GM10266 (cell line): Measurements from ENCODE around the gene TTLL9.

Experiments used
- DNase-seq: peaks from one replicate; pipeline ENCODE4 v3.0.0; 2012; ENCODE audit errors: extremely low spot score
- TF ChIP-seq, protein P1 (sequence below): IDR thresholded peaks from 2 replicates; pipeline ENCODE4 v1.5.1; 2012; ENCODE audit warnings: mild to moderate bottlenecking, low read depth; ENCODE audit not compliant: control insufficient read depth, insufficient read depth; ENCODE audit errors: missing control alignments

TTLL9 gene

DNA sequence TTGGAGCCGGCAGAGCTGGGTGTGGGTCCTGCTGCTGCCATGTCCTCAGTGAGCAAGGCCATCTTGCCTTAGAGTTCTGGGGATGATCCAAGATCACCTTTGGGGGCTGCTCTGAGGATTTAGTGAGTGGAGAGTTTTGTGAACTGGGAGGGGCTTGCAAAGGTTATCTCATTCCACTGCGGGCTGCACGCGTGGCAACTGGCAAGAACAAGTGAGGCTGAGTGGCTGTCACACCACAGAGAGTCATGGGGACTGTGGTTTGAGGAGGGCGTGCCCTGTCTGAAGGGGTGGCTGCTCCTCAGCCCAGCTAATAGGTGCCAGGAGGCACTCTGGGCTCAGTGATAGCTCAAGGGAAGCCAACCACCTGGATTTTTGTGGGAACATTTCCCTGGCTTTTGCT is 37.6 kb downstream of the TTLL9 start:
- TF ChIP-seq, protein P1, sequence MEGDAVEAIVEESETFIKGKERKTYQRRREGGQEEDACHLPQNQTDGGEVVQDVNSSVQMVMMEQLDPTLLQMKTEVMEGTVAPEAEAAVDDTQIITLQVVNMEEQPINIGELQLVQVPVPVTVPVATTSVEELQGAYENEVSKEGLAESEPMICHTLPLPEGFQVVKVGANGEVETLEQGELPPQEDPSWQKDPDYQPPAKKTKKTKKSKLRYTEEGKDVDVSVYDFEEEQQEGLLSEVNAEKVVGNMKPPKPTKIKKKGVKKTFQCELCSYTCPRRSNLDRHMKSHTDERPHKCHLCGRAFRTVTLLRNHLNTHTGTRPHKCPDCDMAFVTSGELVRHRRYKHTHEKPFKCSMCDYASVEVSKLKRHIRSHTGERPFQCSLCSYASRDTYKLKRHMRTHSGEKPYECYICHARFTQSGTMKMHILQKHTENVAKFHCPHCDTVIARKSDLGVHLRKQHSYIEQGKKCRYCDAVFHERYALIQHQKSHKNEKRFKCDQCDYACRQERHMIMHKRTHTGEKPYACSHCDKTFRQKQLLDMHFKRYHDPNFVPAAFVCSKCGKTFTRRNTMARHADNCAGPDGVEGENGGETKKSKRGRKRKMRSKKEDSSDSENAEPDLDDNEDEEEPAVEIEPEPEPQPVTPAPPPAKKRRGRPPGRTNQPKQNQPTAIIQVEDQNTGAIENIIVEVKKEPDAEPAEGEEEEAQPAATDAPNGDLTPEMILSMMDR = no peak
- DNase-seq = no peak

DNA sequence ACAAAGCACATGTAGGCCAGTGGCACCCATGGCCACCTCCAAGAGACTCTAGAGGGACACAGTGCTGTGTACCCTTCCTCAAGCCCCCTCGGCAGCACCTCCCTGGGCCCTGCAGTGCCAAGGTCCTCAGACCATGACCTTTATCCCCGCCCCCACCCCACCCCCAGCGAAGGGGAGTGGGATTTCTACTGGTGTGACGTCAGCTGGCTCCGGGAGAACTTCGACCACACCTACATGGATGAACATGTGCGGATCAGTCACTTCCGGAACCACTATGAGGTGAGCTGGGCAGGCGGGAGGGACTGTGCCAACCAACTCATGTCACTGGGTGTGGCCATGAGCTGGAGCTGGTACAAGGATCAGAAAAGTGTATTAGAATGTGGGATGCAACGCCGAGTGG is 38.0 kb downstream of the TTLL9 start:
- no peak for DNase-seq
- TF ChIP-seq, protein P1 = no peak

DNA sequence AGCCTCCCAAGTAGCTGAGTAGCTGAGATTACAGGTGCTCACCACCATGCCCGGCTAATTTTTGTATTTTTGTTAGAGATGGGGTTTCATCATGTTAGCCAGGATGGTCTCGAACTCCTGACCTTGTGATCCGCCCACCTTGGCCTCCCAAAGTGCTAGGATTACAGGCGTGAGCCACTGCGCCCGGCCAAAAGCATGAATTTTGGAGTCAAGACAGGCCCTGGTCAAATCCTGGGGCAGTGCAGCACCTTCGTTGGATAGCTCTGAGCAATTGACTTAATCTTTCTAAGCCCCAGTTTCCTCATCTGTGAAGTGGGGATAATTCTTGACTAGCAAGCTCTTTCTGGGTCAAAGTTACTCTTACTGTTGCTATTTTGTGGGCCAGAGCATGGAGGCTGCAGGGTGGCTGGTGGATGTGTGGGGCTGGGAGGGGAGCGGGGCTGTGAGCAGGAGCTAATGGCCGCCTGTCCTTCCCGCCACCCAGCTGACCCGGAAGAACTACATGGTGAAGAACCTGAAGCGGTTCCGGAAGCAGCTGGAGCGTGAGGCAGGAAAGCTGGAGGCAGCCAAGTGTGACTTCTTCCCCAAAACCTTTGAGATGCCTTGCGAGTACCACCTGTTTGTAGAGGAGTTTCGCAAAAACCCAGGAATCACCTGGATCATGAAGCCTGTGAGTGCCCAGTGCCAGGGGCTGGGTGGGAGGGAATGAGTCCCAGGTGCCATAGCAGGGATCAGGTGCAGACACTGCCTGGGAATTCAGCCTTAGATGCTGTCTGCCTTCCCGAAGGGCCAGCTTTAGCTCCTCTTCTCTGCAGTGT is 39.0 kb downstream of the TTLL9 start:
- DNase-seq = no peak
- TF ChIP-seq, protein P1 = no peak

DNA sequence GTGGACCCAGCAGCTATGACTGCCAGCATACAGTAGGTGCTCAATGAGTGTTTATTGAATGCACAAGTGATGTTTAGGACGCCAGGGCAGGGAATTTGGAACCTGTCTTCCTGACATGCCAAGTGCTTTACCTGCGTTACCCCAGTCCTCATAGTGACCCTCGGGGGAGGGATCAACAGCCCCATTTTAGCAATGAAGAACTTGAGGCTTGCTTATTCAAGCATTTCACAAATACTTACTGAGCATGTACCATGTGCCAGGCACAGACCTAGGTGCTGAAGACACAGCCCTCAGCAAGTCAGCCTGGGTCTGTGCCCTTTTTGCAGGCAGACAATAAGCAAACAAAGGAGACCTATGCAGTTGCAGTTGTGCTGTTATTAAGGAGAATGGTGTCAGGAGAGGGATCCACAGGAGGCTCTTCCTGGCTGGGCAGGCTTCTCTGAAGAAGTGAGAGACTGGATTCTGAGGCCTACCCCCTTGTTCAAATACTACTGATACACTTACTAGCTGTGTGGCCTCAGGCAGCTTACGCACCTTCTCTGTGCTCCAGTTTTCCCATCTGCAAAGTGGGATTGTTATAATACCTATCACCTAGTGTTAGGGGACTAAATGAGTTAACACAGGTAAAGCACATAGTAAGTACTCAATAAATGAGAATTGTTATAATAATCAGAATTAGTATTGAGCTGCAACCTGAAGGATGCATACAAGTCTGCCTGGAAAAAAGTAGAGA is 39.8 kb downstream of the TTLL9 start:
- TF ChIP-seq, protein P1 = no peak
- no peak for DNase-seq

DNA sequence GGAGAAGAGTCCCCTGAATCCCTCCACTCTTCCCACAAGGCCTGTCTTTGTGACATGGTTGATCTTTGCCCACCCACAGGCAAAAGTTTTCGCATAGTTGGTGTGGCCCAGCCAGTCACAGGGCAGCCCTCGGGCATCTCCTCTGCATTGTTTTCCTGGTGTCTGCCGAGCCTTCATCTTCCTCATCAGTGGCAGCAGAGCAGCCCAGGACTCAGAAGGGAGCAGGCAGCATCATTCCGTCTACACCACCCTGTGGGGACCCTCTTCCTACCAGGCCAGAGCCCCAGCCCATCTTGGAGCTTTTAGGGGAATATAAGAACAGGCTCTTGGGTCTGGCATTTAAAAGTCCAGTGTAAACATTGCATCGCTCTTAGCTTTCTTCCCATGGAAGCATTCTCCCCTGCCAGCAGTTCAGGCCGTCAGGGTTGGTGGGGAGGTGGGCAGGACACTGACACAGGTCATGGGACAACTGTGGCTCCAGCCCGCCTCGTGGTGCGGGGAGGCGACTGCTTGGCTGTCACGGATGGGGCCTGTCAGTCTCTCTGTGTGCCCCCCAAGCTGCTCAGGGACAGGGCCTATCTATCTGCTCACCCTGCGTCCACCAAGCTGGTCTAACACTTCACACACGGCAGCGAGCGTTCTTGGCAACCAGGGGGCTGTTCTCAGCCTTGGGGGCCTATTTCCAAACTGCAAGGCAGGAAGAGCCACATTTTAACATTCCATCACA is 43.2 kb downstream of the TTLL9 start:
- no peak for DNase-seq

DNA sequence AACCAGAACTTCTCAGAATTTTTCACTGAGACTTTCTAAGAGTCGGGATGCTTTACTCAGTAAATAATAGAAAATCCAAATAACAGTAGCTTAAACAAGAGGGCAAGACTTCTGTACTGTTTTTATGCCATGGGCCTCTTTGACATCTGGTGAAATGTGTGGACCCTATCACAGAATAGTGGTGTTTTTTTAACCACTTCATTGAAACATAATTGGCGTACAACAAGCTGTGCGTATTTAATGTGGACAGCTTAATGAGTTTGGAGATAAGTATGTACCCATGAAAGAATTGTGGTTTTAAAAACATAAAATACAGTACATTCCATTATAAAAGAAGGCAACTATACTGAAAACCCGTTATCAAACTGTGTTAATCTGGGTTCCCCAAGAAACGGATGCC is 43.7 kb downstream of the TTLL9 start:
- DNase-seq = no peak
- TF ChIP-seq, protein P1 = no peak

More for the DNA sequence above, 43.2 kb downstream of the TTLL9 start:
- TF ChIP-seq, protein P1 = no peak
